Measurements from ENCODE around the gene CEP43.

GRCh38 chr6:166960609-166960978, 38.6 kb upstream of the CEP43 start:
- TF ChIP-seq CHD1 (IDR thresholded peaks at IDR 0.05; ENCODE audit: low read depth, low read length) (no peak), CTCF (IDR thresholded peaks at IDR 0.05 in 2 of 3, conservative IDR thresholded peaks at IDR 0.05 in 1 of 3; ENCODE audit: control insufficient read depth in 2 of 3, extremely low read depth in 1 of 3, insufficient read depth in 1 of 3, low read depth in 3 of 3, low read length in 3 of 3) (no peak), REST (IDR thresholded peaks at IDR 0.05; ENCODE audit: low read depth, low read length) (no peak), EP300 (IDR thresholded peaks at IDR 0.05; ENCODE audit: borderline replicate concordance in 1 of 2, control insufficient read depth in 1 of 2, low read depth in 2 of 2, low read length in 2 of 2) (no peak), POLR2AphosphoS5 (IDR thresholded peaks at IDR 0.05; ENCODE audit: low read length) (no peak)
